Measurements from ENCODE around the gene PGLYRP3. TPM values are rescaled to one million over a fixed set of nuclear protein-coding genes. Genes with fewer than 3 reads are reported as not detected.

The PGLYRP3 gene
- total RNA-seq, 2 donors from 2014 or later: not detected

DNA sequence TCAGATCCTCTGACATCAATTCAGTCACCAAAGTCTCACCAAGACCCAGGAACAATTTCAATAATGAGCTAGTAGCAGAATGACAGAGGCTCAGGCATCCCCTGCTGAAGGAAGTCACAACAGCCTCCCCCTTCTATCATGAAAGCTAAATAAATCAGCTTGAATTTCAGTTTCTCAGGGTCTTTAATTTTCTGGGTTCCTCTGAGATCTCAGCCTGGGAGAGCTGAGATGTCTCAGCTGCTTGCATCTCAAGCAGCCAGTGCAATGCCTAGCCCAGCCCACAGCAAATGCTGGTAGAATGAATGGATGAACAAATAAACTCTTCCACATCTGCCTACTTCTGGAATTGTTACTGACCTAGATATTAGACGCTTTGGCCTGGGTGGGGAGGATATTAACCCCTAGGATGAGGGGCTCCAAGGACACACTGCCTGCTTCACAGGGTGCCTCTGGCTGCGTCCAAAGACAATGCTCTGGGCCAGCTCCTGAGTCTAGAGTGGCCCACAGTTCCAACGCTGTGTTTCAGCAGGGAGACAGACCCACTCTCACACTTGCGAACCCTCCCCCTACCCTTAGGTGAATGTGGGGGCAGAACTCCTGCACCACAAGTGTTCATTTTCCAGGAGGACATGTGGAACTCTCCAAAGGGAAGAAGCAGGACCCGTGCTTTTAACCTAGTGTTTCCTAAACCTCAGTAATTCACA, 64.4 kb downstream of the PGLYRP3 start:
- Histone ChIP-seq H3K4me3 (no peak overlapping the region), H3K36me3 (no peaks in the 10 kb centered on the region), H3K9me3 (no peaks in the 10 kb centered on the region), H3K27ac (no peak overlapping the region), H3K4me1 (no peaks in the 10 kb centered on the region), H3K27me3 (no peaks in the 10 kb centered on the region)
- peak; percentile 21 for DNase-seq (ENCODE audit: low spot score)
- TF ChIP-seq, protein P1, sequence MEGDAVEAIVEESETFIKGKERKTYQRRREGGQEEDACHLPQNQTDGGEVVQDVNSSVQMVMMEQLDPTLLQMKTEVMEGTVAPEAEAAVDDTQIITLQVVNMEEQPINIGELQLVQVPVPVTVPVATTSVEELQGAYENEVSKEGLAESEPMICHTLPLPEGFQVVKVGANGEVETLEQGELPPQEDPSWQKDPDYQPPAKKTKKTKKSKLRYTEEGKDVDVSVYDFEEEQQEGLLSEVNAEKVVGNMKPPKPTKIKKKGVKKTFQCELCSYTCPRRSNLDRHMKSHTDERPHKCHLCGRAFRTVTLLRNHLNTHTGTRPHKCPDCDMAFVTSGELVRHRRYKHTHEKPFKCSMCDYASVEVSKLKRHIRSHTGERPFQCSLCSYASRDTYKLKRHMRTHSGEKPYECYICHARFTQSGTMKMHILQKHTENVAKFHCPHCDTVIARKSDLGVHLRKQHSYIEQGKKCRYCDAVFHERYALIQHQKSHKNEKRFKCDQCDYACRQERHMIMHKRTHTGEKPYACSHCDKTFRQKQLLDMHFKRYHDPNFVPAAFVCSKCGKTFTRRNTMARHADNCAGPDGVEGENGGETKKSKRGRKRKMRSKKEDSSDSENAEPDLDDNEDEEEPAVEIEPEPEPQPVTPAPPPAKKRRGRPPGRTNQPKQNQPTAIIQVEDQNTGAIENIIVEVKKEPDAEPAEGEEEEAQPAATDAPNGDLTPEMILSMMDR (IDR thresholded peaks at IDR 0.05): no peak

Other genes with a start within 250 kb of the PGLYRP3 start
- gene SPRR2B, start 241.3 kb downstream of the PGLYRP3 start, total RNA-seq: not detected
- not detected for gene SPRR2E, start 218.4 kb downstream of the PGLYRP3 start, total RNA-seq
- 1 to 10 TPM in 1 of 2 donors, not detected in 1; 2.8 TPM for gene SPRR2F, start 199.4 kb downstream of the PGLYRP3 start, total RNA-seq
- gene SPRR2G, start 162.1 kb downstream of the PGLYRP3 start, total RNA-seq: not detected
- gene LELP1, start 109.5 kb downstream of the PGLYRP3 start, total RNA-seq: not detected
- gene PRR9, start 95.4 kb downstream of the PGLYRP3 start, total RNA-seq: 1 to 10 TPM; 1.2 to 1.9 TPM
- gene LORICRIN, start 53.3 kb downstream of the PGLYRP3 start, total RNA-seq: not detected
- gene PGLYRP4, start 35.9 kb upstream of the PGLYRP3 start, total RNA-seq: not detected
- gene S100A9, start 44.9 kb upstream of the PGLYRP3 start, total RNA-seq: 100 to 1,000 TPM in 1 of 2 donors, 10 to 100 TPM in 1; 65.7 to 199 TPM
- gene S100A12, start 62.7 kb upstream of the PGLYRP3 start, total RNA-seq: 1 to 10 TPM; 5.5 to 5.7 TPM
- 10 to 100 TPM; 19.1 to 37.1 TPM for gene S100A8, start 78.1 kb upstream of the PGLYRP3 start, total RNA-seq
- gene S100A7A, start 103.6 kb upstream of the PGLYRP3 start, total RNA-seq: not detected
- not detected for gene S100A7, start 147.7 kb upstream of the PGLYRP3 start, total RNA-seq
- 100 to 1,000 TPM; 156 to 324 TPM for gene S100A6, start 223.0 kb upstream of the PGLYRP3 start, total RNA-seq
- not detected for gene S100A5, start 228.0 kb upstream of the PGLYRP3 start, total RNA-seq
- gene S100A4, start 232.9 kb upstream of the PGLYRP3 start, total RNA-seq: 100 to 1,000 TPM; 144 to 156 TPM
- gene S100A3, start 236.3 kb upstream of the PGLYRP3 start, total RNA-seq: 1 to 10 TPM; 1.8 to 3.4 TPM

Data from right atrium auricular region (tissue), 2 donors.